Stimulated activated CD4-positive, alpha-beta T cell treated with anti-CD3 and anti-CD28 coated beads, TNF-alpha, amount 100 ng/mL, for 4 hours (primary cell): ENCODE results near the gene HPS1.

Experiments used
- DNase-seq, 3 experiments: peaks; one replicate each; pipeline ENCODE4 v3.0.0-alpha.2; 2020; ENCODE audit warnings: low read depth in 3 of 3

The HPS1 gene

DNA sequence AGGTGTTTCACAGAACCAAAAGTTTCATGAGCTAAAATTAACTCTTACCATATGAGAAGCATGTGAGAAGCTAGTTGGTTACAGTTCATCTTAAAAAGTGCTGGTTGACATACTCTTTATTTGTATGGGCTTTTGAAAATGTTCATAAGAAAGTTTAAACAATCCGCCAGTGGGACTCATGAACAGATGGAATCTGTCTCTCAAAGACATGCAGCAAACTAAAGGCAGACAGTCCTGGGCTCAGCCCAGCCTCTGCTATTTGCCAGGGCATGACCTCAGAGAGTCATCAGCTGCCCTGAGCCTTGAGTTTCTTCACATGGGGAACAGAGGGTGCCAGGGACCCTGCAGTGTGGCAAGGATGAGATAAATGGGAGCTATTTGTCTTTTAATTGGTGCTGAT, 35.0 kb downstream of the HPS1 start:
- no peak for DNase-seq

- no peak for DNase-seq
These were observed 35.6 kb downstream of the HPS1 start for GRCh38 chr10:98411166-98411565.

DNA sequence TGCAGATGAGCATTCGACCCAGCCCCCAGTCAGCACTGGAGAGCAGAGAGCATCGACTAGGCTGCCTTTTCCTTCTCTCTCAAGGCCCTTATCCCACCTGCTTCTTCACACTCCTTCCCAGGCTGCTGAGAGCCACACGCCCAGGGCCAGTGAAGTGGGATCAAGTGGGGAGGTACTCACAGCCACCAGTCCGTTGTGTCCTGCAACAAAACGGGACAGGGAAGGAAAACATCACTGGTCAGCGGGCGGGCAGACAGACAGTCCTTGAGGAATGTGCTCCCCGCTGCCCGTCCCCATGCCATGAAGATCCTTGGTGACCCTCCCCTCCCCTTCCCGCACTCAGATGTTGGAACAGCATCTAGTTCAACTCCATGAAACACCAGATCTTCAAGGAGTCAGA, 36.0 kb downstream of the HPS1 start:
- no peak for DNase-seq

DNA sequence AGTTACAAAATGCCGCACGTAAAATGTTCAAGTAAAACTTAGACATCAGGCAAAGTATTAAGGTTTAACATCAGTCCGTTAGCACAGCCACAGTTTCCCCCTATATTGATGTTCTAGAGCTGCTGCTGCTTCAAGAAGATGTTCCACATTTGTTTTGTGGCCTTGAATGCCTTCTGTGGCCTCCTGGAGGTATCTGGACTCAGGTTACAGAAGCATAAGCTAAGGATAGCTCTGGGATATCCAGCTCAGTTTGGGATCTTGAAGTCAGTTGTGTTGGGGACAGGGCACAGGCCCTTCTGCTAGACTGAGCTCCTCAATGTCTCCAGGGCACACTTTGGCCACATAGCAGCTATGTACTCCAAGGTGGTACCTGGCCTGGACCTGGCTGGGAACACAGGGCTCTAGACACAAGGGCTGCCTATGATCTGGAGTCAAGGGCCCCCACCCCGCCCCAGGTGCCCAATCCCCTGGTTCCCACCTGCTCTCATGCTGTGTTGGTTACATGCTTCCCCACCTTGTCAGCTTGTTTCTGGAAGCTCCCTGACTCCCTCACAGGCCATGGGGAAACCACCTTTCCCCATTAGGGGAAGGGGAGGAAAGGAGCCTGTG, 36.5 kb downstream of the HPS1 start:
- no peak for DNase-seq

- DNase-seq: no peak
These were observed 37.9 kb downstream of the HPS1 start for GRCh38 chr10:98408799-98409198.

GRCh38 chr10:98407744-98408241, 38.9 kb downstream of the HPS1 start:
- no peak for DNase-seq

GRCh38 chr10:98407017-98407743, 39.6 kb downstream of the HPS1 start:
- DNase-seq: no peak

GRCh38 chr10:98405422-98405821, 41.3 kb downstream of the HPS1 start:
- no peak for DNase-seq

GRCh38 chr10:98404571-98405359, 42.0 kb downstream of the HPS1 start:
- DNase-seq: no peak

GRCh38 chr10:98403812-98404504, 42.8 kb downstream of the HPS1 start:
- no peak for DNase-seq

DNA sequence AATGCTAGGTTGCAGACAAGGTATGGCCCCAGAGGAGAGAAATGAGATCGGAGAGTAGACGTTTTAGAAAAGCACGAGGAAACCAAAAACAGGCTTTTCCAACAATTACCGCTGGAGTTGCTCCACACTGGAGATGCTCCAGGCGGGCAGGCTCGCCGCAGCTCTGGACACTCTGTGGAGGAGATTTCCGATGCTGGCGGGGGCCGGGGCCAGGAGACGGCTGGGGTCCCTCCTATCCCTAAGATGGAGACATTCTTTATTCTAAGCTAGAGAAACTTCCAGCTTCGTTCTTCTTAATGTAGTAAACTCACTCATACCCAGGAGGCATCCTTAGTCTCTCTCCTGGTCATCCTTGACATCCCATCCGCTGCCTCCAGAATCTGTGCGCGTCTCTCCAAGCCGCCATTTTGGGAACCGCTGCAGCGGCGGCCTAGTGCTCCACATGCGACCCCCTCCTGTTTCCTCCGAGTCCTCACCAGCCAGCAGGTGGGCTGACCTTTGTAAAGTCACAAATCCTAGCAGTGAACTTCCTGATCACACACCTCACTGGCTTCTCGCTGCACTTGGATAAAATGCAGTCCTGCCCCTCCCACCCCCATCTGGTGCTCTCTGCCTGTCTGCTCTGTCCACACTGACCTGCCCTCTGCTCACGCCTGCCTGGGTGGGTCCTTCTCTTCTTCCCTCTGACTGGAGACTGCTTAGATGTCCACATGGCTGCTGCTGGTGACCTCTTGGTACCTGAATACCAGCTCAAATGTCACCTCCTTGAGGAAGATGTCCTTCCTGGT, 43.6 kb downstream of the HPS1 start:
- no peak for DNase-seq

GRCh38 chr10:98402478-98402877, 44.3 kb downstream of the HPS1 start:
- DNase-seq: no peak

DNA sequence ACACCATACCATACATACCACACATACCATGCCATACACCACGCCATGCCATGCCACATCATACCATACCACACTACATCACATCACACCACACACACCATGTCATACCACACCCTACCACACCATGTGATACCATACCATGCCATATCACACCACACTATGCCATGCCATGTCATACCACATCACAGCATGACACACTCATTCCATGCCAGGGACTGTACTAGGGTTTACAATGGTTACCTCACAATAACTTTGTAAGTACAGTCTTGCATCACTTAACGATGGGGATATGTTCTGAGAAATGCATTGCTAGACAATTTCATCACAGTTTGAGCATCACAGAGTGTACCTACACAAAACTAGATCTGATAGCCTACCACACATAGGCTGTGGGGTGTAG, 46.3 kb downstream of the HPS1 start:
- DNase-seq: no peak

DNA sequence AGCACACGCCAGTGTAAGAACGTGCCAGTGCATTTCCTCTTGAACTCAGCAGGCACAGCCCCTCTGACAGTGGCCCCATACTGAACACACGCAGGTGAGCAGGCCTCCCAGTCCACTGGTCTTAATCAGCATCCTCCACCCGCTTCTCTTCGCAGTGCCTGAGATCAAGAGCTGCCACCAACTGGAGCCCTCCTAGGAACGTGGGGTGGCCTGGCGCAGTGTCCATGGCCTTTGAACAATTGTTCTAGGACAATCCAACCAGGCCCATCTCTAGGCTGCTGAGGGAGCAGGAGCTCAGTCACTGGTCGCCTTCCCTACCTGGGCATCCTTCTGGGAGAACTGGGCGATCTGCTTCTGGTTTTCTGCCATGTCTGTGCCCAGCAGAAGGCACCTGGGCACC, 47.0 kb downstream of the HPS1 start:
- DNase-seq: no peak

DNA sequence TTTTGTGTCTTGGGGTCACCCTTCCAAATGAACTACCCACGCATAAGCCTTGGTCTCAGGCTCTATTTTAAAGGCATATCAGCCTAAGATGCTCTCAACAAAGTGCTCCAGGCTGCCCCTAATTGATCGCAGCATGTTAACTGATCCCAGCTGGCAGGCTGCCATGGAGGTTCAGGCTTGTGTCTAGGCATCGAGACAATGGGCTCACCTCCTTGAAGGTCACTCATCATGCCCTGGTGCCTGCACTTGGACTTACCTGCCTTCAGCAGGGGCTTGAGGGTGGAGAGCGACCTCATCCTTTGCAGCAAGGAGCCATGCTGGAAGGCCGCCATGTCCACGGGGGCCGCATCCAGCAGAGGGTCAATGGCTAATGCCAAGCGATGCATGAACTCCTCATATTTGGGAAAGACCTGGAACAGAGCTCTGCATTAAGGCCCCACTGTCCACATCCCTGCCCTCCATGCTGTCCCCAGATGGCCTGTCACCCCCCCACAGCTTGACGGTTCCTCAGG, 49.6 kb downstream of the HPS1 start:
- no peak for DNase-seq

- DNase-seq: no peak
These were observed 50.4 kb downstream of the HPS1 start for GRCh38 chr10:98396096-98397063.

DNA sequence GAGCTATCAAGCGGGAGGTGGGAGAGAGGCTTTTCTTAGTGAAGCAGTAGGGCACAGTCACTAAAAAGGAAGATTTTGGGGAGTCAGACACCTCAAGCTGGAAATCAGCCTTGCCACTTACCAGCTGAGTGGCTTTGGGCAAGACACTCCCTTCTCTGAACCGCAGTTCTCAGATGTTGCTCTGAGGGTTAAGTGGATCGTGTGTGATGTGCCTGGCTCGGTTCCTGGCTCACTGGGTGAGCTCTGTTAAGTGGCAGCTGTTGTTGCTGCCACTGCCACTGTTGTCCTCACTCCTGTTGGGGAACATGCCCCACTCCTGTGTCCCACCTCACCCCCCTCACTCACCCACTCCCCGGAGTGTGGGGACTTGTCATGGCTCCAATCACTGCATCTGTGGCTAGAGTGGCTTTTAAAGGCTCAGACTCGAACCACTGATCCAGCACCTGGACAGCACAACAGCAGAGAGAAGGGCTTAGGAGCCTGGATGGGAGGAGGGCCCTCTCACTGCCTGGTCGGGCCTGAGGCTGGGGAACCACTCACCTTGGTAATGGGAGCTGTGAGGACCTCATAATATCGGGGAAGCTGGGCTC, 51.8 kb downstream of the HPS1 start:
- no peak for DNase-seq

GRCh38 chr10:98391578-98391991, 55.1 kb downstream of the HPS1 start:
- no peak for DNase-seq

DNA sequence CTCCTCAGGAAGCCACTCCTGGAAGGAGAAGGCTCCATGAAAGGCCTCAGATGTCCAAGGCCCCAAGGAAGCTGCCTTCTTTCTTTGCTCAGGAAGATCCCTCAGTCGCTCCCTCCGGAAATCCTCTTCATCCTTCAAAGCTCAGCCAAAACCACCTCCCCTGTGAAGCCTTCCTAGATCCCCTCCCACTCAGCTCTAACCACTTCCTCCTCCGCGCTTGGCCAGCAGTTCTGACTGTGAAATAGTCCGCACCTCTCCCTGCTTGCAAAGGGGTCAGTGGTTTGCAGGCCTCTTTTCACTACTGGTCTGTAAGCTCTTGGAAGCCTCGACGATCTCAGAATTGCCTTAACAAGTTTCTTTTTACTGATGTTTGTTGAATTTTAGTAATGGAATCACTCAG, 55.7 kb downstream of the HPS1 start:
- no peak for DNase-seq

DNA sequence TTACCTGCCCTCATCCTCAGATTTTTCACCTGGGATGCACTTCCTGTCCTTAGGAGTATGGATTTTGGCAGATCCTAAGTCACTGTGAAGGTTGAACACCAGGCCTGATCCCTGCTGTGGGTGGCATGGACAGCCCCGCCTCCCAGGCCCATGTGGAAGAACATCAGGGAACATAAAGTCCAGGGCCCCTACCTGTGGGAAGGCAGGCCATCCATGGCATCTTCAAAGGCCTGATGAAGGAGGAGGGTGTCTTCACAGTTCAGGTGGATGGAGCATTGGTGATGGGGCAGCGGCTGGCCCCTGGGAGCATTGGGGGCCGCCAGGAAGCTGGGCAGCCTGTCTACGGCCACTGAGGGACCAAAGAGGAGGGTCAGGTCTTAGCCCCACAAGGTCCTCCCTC, 56.3 kb downstream of the HPS1 start:
- DNase-seq: no peak
